IMR-90 (cell line): ENCODE results near the gene RNF19B. TPM values are rescaled to one million over a fixed set of nuclear protein-coding genes. Genes with fewer than 3 reads are reported as not detected.

Experiments used
- ATAC-seq: fragments of 200-7000 bp; cut with Tn5 transposase; 2 replicates; pipeline ENCODE4 v1.9.1; 2020; ENCODE audit warnings: low read depth, mild to moderate bottlenecking, moderate library complexity
- BruUV-seq: library from RNA; stranded (reverse); fragments of 400-500 nt; replicated peaks from 2 replicates; lab custom pipeline; 2021; lab: Mats Ljungman, UMichigan
- CTCF ChIA-PET: fragments of 300-600 bp; formaldehyde crosslinking; extraction: SDS; loops from one replicate; lab custom pipeline; 2021; ENCODE audit warnings: antibody characterized with exemption; lab: Yijun Ruan, JAX
- POLR2A ChIA-PET: fragments of 300-600 bp; sonication (Branson Sonifier 250); formaldehyde crosslinking; loops from one replicate; lab custom pipeline; 2022; ENCODE audit warnings: antibody characterized with exemption; ENCODE audit not compliant: unreplicated experiment; lab: Charles Lee
- DNase-seq: peaks from one replicate; pipeline ENCODE4 v3.0.0; 2013
- H2AFZ ChIP-seq: replicated peaks from 2 replicates; pipeline ENCODE3; 2013; ENCODE audit warnings: low read length, mild to moderate bottlenecking; ENCODE audit not compliant: poor library complexity
- H2AK5ac ChIP-seq: 2 replicates; pipeline ENCODE4 v1.6.1; 2013; ENCODE audit warnings: low read depth, low read length, inconsistent platforms
- H2AK9ac ChIP-seq: replicated peaks from 2 replicates; pipeline ENCODE3; 2013; ENCODE audit warnings: mild to moderate bottlenecking, low read depth, low read length, moderate library complexity; ENCODE audit not compliant: poor library complexity
- H2BK120ac ChIP-seq: 2 replicates; pipeline ENCODE4 v1.6.1; 2013; ENCODE audit warnings: low read depth, low read length, inconsistent platforms
- H2BK15ac ChIP-seq: 3 replicates; pipeline ENCODE4 v1.6.1; 2013; ENCODE audit warnings: low read depth, low read length, inconsistent platforms
- H2BK20ac ChIP-seq: 2 replicates; pipeline ENCODE4 v1.6.1; 2013; ENCODE audit warnings: low read depth, mild to moderate bottlenecking, inconsistent platforms, low read length, moderate library complexity
- H2BK5ac ChIP-seq: 2 replicates; pipeline ENCODE4 v1.6.1; 2013; ENCODE audit warnings: mild to moderate bottlenecking, low read depth, low read length, inconsistent platforms; ENCODE audit not compliant: poor library complexity, severe bottlenecking
- H3K14ac ChIP-seq: replicated peaks from 2 replicates; pipeline ENCODE4 v1.6.1; 2013; ENCODE audit warnings: low read depth, low read length, inconsistent platforms
- H3K18ac ChIP-seq: 2 replicates; pipeline ENCODE4 v1.6.1; 2013; ENCODE audit warnings: low read depth, low read length, control low read depth
- H3K23ac ChIP-seq: 2 replicates; pipeline ENCODE4 v1.6.1; 2013; ENCODE audit warnings: low read depth, low read length, inconsistent platforms
- H3K27ac ChIP-seq: 2 replicates; pipeline ENCODE4 v1.5.1; 2013; ENCODE audit warnings: mild to moderate bottlenecking, control low read depth, low read length; ENCODE audit not compliant: insufficient read depth
- H3K27me3 ChIP-seq: 2 replicates; pipeline ENCODE4 v1.6.1; 2013; ENCODE audit warnings: low read length; ENCODE audit not compliant: control insufficient read depth, insufficient read depth
- H3K36me3 ChIP-seq: 2 replicates; pipeline ENCODE4 v1.6.1; 2013; ENCODE audit warnings: low read length, mixed read lengths; ENCODE audit not compliant: control insufficient read depth, insufficient read depth
- H3K4ac ChIP-seq: 2 replicates; pipeline ENCODE4 v1.6.1; 2013; ENCODE audit warnings: low read depth, low read length, inconsistent platforms
- H3K4me1 ChIP-seq: 2 replicates; pipeline ENCODE4 v1.6.1; 2013; ENCODE audit warnings: low read length, mixed read lengths; ENCODE audit not compliant: control insufficient read depth, insufficient read depth
- H3K4me2 ChIP-seq: 2 replicates; pipeline ENCODE4 v1.6.1; 2013; ENCODE audit warnings: low read depth, mild to moderate bottlenecking, control low read depth, low read length, moderate library complexity
- H3K4me3 ChIP-seq: 2 replicates; pipeline ENCODE4 v1.5.1; 2013; ENCODE audit warnings: low read depth, mild to moderate bottlenecking, control low read depth, low read length, moderate library complexity; ENCODE audit not compliant: insufficient read depth
- H3K56ac ChIP-seq: 2 replicates; pipeline ENCODE4 v1.6.1; 2013; ENCODE audit warnings: low read length, inconsistent platforms; ENCODE audit not compliant: insufficient read depth; ENCODE audit errors: extremely low read depth
- H3K79me1 ChIP-seq, 2 experiments: 2 replicates each; pipeline ENCODE4 v1.6.1; 2013; ENCODE audit warnings: low read length in 2 of 2, inconsistent platforms in 1 of 2, low read depth in 1 of 2
- H3K9ac ChIP-seq: 2 replicates; pipeline ENCODE4 v1.6.1; 2013; ENCODE audit warnings: low read depth, low read length, control low read depth
- H3K9me1 ChIP-seq: 2 replicates; pipeline ENCODE4 v1.6.1; 2013; ENCODE audit warnings: low read length, inconsistent platforms; ENCODE audit not compliant: insufficient read depth
- H3K9me3 ChIP-seq: 2 replicates; pipeline ENCODE4 v1.6.1; 2013; ENCODE audit warnings: low read length; ENCODE audit not compliant: control insufficient read depth, insufficient read depth
- H4K20me1 ChIP-seq: 2 replicates; pipeline ENCODE4 v1.6.1; 2013; ENCODE audit warnings: low read length, inconsistent platforms; ENCODE audit not compliant: insufficient read depth
- H4K5ac ChIP-seq: 2 replicates; pipeline ENCODE4 v1.6.1; 2013; ENCODE audit warnings: mild to moderate bottlenecking, low read depth, low read length, control low read depth
- H4K8ac ChIP-seq, 2 experiments: 2 replicates each; pipeline ENCODE4 v1.6.1; 2013; ENCODE audit warnings: low read depth in 2 of 2, low read length in 2 of 2, control low read depth in 1 of 2, inconsistent platforms in 1 of 2
- H4K91ac ChIP-seq: 2 replicates; pipeline ENCODE4 v1.6.1; 2013; ENCODE audit warnings: low read depth, low read length, inconsistent platforms; ENCODE audit not compliant: insufficient read depth
- CHD1 ChIP-seq: IDR thresholded peaks from 2 replicates; pipeline ENCODE4 v1.6.1; 2012; ENCODE audit warnings: low read depth, low read length, improper control_type of control experiment
- FOS ChIP-seq: fragments of 150-350 bp; IDR thresholded peaks from 2 replicates; pipeline ENCODE4 v1.6.1; 2016; ENCODE audit warnings: low read depth, low read length
- MAFK ChIP-seq: IDR thresholded peaks from 2 replicates; pipeline ENCODE4 v1.6.1; 2012; ENCODE audit warnings: low read depth, low read length, improper control_type of control experiment
- MAZ ChIP-seq: IDR thresholded peaks from 2 replicates; pipeline ENCODE4 v1.6.1; 2012; ENCODE audit warnings: low read depth, mild to moderate bottlenecking, low read length, improper control_type of control experiment, moderate library complexity, borderline replicate concordance
- SMC3 ChIP-seq: fragments of 150-350 bp; IDR thresholded peaks from 2 replicates; pipeline ENCODE4 v1.6.1; 2016; ENCODE audit warnings: low read depth, mild to moderate bottlenecking, antibody characterized with exemption, low read length, moderate library complexity
- WGBS, 2 experiments: methylation state at CpG; one replicate each; pipeline versions ENCODE4 v1.1.5 to v1.1.7; 2013; ENCODE audit warnings: missing lambda C conversion rate in 2 of 2; ENCODE audit not compliant: insufficient read length in 1 of 2; ENCODE audit errors: extremely low coverage in 2 of 2; 5-methylcytosine and 5-hydroxymethylcytosine counted together
- dilution Hi-C: fragments of 300-500 bp; cut with HindIII; formaldehyde crosslinking; loops from one replicate; pipeline ENCODE4 v1.14.3; 2018; ENCODE audit warnings: low sequenced_read_pairs; ENCODE audit not compliant: unreplicated experiment
- in situ Hi-C: fragments of 300-500 bp; cut with MboI; formaldehyde crosslinking; loops from 3 replicates; pipeline ENCODE4 v1.14.3; 2019; ENCODE audit warnings: low sequenced_read_pairs, inconsistent platforms, mixed read lengths
- intact Hi-C: fragments of 100-400 bp; cut with micrococcal nuclease; formaldehyde crosslinking; loops from 2 replicates; pipeline ENCODE4 v1.10.0; 2022
- polyA plus RNA-seq, 3 experiments: library from polyadenylated mRNA; depleted of rRNA; stranded (reverse); fragments of >200 nt; gene quantifications; 2 replicates each; pipeline ENCODE4 v1.2.3, GENCODE V29; 2012; ENCODE audit warnings: low replicate concordance in 1 of 3
- total RNA-seq: library from RNA; depleted of rRNA; stranded (reverse); fragments of >200 nt; gene quantifications from 2 replicates; pipeline ENCODE4 v1.2.3, GENCODE V29; 2012

Gene RNF19B
- total and polyA plus RNA-seq, 2 of the 4 experiments (the other 2 are of a cell fraction): 10.0 to 11.6 TPM

DNA sequence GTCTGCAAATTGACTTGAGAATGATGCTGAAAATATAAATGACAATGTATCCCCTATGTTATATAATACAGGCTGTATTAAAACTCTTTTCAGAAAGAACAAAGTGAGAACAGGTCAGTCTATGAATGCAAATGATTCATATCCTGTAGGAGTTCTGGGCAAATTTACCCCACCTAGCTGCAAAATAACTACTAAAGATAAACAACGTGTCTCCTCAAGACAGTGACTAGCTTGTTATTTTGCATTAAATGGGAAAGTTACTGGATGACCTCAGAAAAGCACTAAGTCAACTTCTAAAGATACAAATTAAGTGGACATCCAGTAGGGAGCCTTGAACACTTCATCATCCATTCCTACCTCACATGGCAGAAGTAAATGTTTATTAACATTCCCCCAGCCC lies 11.1 kb downstream of the RNF19B start:
- no peaks in the 10 kb centered on the region for H3K9me3 ChIP-seq
- H3K14ac ChIP-seq: no peak overlapping the region
- H4K20me1 ChIP-seq: peaks cover 17% of the 10 kb centered on the region; the same call in 1 of the 2 replicates
- H2BK120ac ChIP-seq: no peak overlapping the region
- peaks cover 32 to 55% of the 10 kb centered on the region in 2 experiments for H3K79me1 ChIP-seq
- WGBS, 2 experiments: no CpG with 5 or more reads among the region's 1 CpG
- ATAC-seq (peak; percentile 46), DNase-seq (peak; percentile 77)
- H3K4me2 ChIP-seq: no peak overlapping the region
- no peak overlapping the region for H2BK20ac ChIP-seq
- CTCF ChIA-PET: interaction anchor here (0.7 kb wide), 1 partner anchor 60 kb away, joined by 5 read pairs; no protein-coding TSS in a partner anchor
- 0 out of 2 replicates have a peak, but pooled peaks cover 3% of the 10 kb centered on the region for H3K9me1 ChIP-seq
- H2AK5ac ChIP-seq: no peak overlapping the region
- H2BK5ac ChIP-seq: no peak overlapping the region
- H3K18ac ChIP-seq: no peak overlapping the region
- no peak overlapping the region for H3K4ac ChIP-seq
- POLR2A ChIA-PET: no interaction called here
- dilution Hi-C loops (no loop called here), in situ Hi-C loops (no loop called here), intact Hi-C loops (no loop called here)
- no peak overlapping the region for H2AFZ ChIP-seq
- H3K56ac ChIP-seq: no peak overlapping the region
- TF ChIP-seq SMC3 (no peak), CHD1 (no peak), MAFK (no peak), FOS (0 out of 2 replicates have a peak, but pooled peaks have one; percentile 7), MAZ (no peak)
- no peak overlapping the region for H3K27ac ChIP-seq
- peaks cover 5% of the 10 kb centered on the region for H3K4me1 ChIP-seq
- no peak overlapping the region for H2AK9ac ChIP-seq
- H4K5ac ChIP-seq: no peak overlapping the region
- no peak overlapping the region for H3K4me3 ChIP-seq
- H3K9ac ChIP-seq: no peak overlapping the region
- H3K27me3 ChIP-seq: no peaks in the 10 kb centered on the region
- no peak overlapping the region for H3K23ac ChIP-seq
- H3K36me3 ChIP-seq: no peaks in the 10 kb centered on the region
- no peak overlapping the region for H4K91ac ChIP-seq
- no peak overlapping the region for H4K8ac ChIP-seq
- H2BK15ac ChIP-seq: no peak overlapping the region
- BruUV-seq: no TSS peak
